ENCODE data around the gene IMPACT. TPM values are rescaled to one million over a fixed set of nuclear protein-coding genes. Genes with fewer than 3 reads are reported as not detected.

The IMPACT gene
- total and polyA plus RNA-seq, 5 donors from 2014 or later = 11.8 to 19.3 (median 14.7) TPM

GRCh38 chr18:24499814-24500213 lies 73.3 kb downstream of the IMPACT start:
- peak overlapping the region in 1 of 4 donors; percentile 52 for H3K4me3 Mint-ChIP-seq

GRCh38 chr18:24500217-24500616 lies 73.7 kb downstream of the IMPACT start:
- Mint-ChIP-seq H3K27ac (no peak overlapping the region), H3K4me1 (no peaks in the 10 kb centered on the region), H3K36me3 (no peaks in the 10 kb centered on the region), H3K4me3 (no peak overlapping the region), H3K27me3 (peaks cover 47% of the 10 kb centered on the region), H3K9me3 (no peaks in the 10 kb centered on the region)
- H3K27me3 ChIP-seq (ENCODE audit: control insufficient read depth, insufficient read depth, low read length) = peaks cover 3% of the 10 kb centered on the region
- H3K4me1 ChIP-seq (ENCODE audit: control insufficient read depth, insufficient read depth, low read length, poor library complexity, severe bottlenecking) = no peaks in the 10 kb centered on the region
- H3K36me3 ChIP-seq (ENCODE audit: control insufficient read depth, insufficient read depth, low read length) = no peaks in the 10 kb centered on the region
- no peak overlapping the region for H3K4me3 ChIP-seq (ENCODE audit: low read depth, low read length)
- DNase-seq (no peak), ATAC-seq (ENCODE audit: low read depth in 2 of 2) (no peak)
- H3K27ac ChIP-seq (ENCODE audit: insufficient read depth, low read length, poor library complexity, severe bottlenecking) = no peak overlapping the region
- no peaks in the 10 kb centered on the region for H3K9me3 ChIP-seq (ENCODE audit: control insufficient read depth in 2 of 2, low read length in 2 of 2)

More at GRCh38 chr18:24499814-24500213, 73.3 kb downstream of the IMPACT start:
- Histone ChIP-seq H3K36me3 (ENCODE audit: control insufficient read depth, insufficient read depth, low read length) (no peaks in the 10 kb centered on the region), H3K4me1 (ENCODE audit: control insufficient read depth, insufficient read depth, low read length, poor library complexity, severe bottlenecking) (no peaks in the 10 kb centered on the region), H3K27me3 (ENCODE audit: control insufficient read depth, insufficient read depth, low read length) (peaks cover 3% of the 10 kb centered on the region), H3K9me3 (ENCODE audit: control insufficient read depth in 2 of 2, low read length in 2 of 2) (no peaks in the 10 kb centered on the region), H3K4me3 (ENCODE audit: low read depth, low read length) (no peak overlapping the region), H3K27ac (ENCODE audit: insufficient read depth, low read length, poor library complexity, severe bottlenecking) (no peak overlapping the region)
- H3K4me1 Mint-ChIP-seq = no peaks in the 10 kb centered on the region
- no peak overlapping the region for H3K27ac Mint-ChIP-seq
- H3K36me3 Mint-ChIP-seq = no peaks in the 10 kb centered on the region
- peaks cover 47% of the 10 kb centered on the region for H3K27me3 Mint-ChIP-seq
- no peak for ATAC-seq (ENCODE audit: low read depth in 2 of 2)
- no peaks in the 10 kb centered on the region for H3K9me3 Mint-ChIP-seq
- no peak for DNase-seq

GRCh38 chr18:24500766-24501165 lies 74.3 kb downstream of the IMPACT start:
- no peaks in the 10 kb centered on the region for H3K9me3 ChIP-seq (ENCODE audit: control insufficient read depth in 2 of 2, low read length in 2 of 2)
- Mint-ChIP-seq H3K36me3 (no peaks in the 10 kb centered on the region), H3K27ac (no peak overlapping the region), H3K4me3 (no peak overlapping the region), H3K9me3 (no peaks in the 10 kb centered on the region), H3K4me1 (no peaks in the 10 kb centered on the region), H3K27me3 (peaks cover 42% of the 10 kb centered on the region)
- ATAC-seq (ENCODE audit: low read depth in 2 of 2) (no peak), DNase-seq (no peak)
- no peak overlapping the region for H3K4me3 ChIP-seq (ENCODE audit: low read depth, low read length)
- H3K27ac ChIP-seq (ENCODE audit: insufficient read depth, low read length, poor library complexity, severe bottlenecking) = no peak overlapping the region
- H3K4me1 ChIP-seq (ENCODE audit: control insufficient read depth, insufficient read depth, low read length, poor library complexity, severe bottlenecking) = no peaks in the 10 kb centered on the region
- H3K36me3 ChIP-seq (ENCODE audit: control insufficient read depth, insufficient read depth, low read length) = no peaks in the 10 kb centered on the region
- peaks cover 5% of the 10 kb centered on the region for H3K27me3 ChIP-seq (ENCODE audit: control insufficient read depth, insufficient read depth, low read length)

- Histone ChIP-seq H3K27ac (ENCODE audit: insufficient read depth, low read length, poor library complexity, severe bottlenecking) (no peak overlapping the region), H3K27me3 (ENCODE audit: control insufficient read depth, insufficient read depth, low read length) (peaks cover 8% of the 10 kb centered on the region), H3K9me3 (ENCODE audit: control insufficient read depth in 2 of 2, low read length in 2 of 2) (no peaks in the 10 kb centered on the region), H3K4me1 (ENCODE audit: control insufficient read depth, insufficient read depth, low read length, poor library complexity, severe bottlenecking) (no peaks in the 10 kb centered on the region), H3K36me3 (ENCODE audit: control insufficient read depth, insufficient read depth, low read length) (no peaks in the 10 kb centered on the region), H3K4me3 (ENCODE audit: low read depth, low read length) (no peak overlapping the region)
- no peak overlapping the region for H3K27ac Mint-ChIP-seq
- peaks cover 0 to 2% (median 0%) of the 10 kb centered on the region in 7 donors for H3K9me3 Mint-ChIP-seq
- no peaks in the 10 kb centered on the region for H3K4me1 Mint-ChIP-seq
- H3K36me3 Mint-ChIP-seq = no peaks in the 10 kb centered on the region
- DNase-seq (no peak), ATAC-seq (ENCODE audit: low read depth in 2 of 2) (no peak)
- peaks cover 30% of the 10 kb centered on the region for H3K27me3 Mint-ChIP-seq
- no peak overlapping the region for H3K4me3 Mint-ChIP-seq
Measured at GRCh38 chr18:24502667-24503523, 76.4 kb downstream of the IMPACT start.

Other genes starting within 250 kb of the IMPACT start
- gene OSBPL1A, start 28.8 kb upstream of the IMPACT start, total RNA-seq = 2.7 TPM
- 1 to 10 TPM in 2 of 4 donors, under 1 TPM in 2; 0.40 to 5.8 (median 1.5) TPM for gene OSBPL1A, start 28.8 kb upstream of the IMPACT start, polyA plus RNA-seq
- 0.39 TPM for gene HRH4, start 34.0 kb downstream of the IMPACT start, total RNA-seq
- gene HRH4, start 34.0 kb downstream of the IMPACT start, polyA plus RNA-seq = 1 to 10 TPM in 2 of 4 donors, under 1 TPM in 2; 0.18 to 1.5 (median 1.1) TPM